Fibroblast of skin of right quadriceps (primary cell): ENCODE data around the gene TCOF1.

Experiments
- DNase-seq: peaks from one replicate; pipeline ENCODE4 v3.0.0-alpha.2; 2013

The TCOF1 gene, protein sequence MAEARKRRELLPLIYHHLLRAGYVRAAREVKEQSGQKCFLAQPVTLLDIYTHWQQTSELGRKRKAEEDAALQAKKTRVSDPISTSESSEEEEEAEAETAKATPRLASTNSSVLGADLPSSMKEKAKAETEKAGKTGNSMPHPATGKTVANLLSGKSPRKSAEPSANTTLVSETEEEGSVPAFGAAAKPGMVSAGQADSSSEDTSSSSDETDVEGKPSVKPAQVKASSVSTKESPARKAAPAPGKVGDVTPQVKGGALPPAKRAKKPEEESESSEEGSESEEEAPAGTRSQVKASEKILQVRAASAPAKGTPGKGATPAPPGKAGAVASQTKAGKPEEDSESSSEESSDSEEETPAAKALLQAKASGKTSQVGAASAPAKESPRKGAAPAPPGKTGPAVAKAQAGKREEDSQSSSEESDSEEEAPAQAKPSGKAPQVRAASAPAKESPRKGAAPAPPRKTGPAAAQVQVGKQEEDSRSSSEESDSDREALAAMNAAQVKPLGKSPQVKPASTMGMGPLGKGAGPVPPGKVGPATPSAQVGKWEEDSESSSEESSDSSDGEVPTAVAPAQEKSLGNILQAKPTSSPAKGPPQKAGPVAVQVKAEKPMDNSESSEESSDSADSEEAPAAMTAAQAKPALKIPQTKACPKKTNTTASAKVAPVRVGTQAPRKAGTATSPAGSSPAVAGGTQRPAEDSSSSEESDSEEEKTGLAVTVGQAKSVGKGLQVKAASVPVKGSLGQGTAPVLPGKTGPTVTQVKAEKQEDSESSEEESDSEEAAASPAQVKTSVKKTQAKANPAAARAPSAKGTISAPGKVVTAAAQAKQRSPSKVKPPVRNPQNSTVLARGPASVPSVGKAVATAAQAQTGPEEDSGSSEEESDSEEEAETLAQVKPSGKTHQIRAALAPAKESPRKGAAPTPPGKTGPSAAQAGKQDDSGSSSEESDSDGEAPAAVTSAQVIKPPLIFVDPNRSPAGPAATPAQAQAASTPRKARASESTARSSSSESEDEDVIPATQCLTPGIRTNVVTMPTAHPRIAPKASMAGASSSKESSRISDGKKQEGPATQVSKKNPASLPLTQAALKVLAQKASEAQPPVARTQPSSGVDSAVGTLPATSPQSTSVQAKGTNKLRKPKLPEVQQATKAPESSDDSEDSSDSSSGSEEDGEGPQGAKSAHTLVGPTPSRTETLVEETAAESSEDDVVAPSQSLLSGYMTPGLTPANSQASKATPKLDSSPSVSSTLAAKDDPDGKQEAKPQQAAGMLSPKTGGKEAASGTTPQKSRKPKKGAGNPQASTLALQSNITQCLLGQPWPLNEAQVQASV (N-terminal part only)

GRCh38 chr5:150357326-150358260 lies at the start of gene TCOF1:
Gene TCOF1 (plus strand): TSS chr5:150357697. CDS start chr5:150357747, 50 bp downstream.
- DNase-seq = peak; percentile 95

- no peak for DNase-seq
Measured at GRCh38 chr5:150309101-150309885, 48.2 kb upstream of the TCOF1 start.

DNA sequence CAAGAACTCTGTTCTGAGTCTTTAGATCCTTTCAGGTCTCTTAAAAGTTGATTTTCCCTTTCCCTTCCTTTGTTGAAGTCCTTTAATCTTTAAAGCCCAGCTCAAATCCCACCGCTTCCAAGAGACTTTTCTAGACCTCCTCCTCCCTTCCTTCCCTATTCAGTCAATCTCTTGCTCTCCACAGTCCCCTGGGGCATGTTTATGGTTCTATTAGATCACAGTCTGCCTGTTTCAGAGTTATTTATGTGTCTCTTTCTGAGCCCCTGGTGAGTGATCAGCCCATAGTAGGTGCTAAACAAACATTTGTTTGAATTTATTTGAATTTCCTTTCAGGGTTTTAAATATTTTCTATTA lies 47.6 kb upstream of the TCOF1 start:
- no peak for DNase-seq

DNA sequence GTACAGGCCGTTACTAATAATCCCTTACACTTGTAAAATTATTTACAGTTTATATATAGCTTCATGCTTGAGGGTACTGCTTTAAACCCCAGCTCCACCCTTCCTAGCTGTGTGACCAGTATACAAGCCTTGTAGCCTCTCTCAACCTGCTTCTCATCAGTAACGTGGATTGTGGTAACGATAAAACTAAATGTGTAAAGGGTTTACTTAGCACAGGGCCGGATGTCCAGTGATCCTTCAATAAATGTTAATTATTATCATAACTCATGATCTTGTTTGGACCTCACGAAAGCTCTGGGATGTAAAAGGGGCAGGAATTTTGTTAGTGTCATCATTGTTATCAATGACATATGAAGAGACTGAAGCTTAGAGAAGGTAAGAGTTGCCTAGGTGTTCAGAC lies 47.3 kb upstream of the TCOF1 start:
- DNase-seq = no peak

DNA sequence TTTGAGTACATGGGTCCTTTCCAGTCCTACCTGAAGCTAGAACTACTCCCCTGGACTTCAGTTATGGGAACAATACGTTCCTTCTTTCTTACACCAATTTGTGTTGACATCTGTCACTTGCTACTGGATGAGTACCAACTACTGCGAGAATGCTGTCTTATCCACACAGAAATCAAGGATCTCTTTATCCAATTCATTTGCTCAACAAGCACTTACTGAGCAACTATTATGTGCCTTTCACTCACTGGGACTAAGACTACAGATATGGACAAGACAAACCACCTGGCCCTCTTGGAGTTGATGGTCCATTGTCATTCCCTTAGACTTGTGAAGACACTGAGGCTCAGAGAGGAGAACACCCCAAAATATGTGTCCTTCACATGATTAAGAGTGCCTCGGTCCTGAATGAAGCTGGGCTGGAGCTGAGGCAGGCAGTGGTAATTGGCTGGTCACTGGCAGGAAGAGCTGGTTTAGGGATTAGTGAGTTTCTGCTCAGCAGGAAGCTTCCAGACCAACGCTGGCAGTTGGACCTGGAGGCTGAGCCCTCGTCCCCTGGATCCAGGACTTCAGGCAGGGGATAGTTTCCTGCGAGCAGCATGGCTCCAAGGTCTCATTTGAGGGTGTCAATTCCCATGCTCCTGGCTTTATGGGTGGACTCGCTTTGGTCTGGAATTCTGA lies 46.3 kb upstream of the TCOF1 start:
- DNase-seq = no peak

- DNase-seq = no peak
Measured at GRCh38 chr5:150312518-150312917, 45.0 kb upstream of the TCOF1 start.

DNA sequence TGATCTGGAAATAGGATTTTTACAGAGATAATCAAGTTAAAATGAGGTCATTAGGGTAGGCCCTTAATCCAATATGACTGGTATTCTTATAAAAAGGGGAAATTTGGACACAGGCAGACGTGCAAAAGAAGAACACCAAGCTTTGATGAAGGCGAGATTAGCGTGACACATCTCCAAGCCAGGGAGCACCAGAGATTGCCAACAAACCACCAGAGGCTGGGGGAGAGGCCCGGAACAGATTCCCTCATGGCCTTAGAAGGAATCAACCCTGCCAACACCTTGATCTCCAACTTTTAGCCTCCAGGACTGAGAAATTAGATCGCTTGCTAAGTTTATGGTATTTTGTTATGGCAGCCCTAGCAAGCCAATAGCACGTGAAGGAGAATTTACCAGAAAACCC lies 44.0 kb upstream of the TCOF1 start:
- DNase-seq = no peak

DNA sequence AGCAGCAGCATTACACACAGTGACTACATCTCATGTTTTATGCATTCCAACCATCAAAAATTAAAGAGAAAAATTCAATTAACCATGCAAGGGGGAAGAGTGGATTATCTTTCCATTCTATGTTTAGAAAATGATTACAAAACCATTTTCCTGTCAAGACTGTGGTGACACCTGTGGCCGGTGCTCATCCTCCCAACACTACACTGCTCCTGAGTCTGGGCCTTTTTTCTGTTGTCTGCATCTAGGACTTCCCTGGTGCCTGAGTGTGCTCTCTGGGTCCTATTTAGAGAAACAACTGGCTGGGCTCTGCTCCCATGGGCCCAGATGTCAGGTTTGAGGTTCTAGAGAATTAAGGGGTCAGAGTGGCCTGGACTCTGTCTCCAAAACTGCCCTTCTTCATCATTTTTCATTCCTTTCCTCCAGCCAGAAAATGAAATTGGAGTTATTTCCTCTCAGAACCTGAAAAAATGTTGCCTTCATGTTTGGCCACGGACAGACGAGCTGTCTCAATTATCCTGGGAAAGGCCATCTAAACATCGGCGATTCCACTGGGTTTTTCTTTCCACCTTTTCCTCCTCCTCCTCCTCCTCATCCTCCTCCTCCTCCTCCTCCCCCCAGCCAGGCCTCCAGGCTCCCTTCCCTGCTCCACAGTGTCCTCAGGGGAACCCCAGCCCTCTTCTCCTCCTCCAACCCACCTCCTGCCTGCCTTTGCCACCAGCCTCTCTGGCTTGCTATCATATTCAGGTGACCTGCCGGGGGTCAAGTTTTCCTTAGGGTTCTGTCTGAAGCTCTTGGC lies 43.4 kb upstream of the TCOF1 start:
- DNase-seq = no peak

- DNase-seq = no peak
Measured at GRCh38 chr5:150315245-150315644, 42.3 kb upstream of the TCOF1 start.

- DNase-seq = no peak
Measured at GRCh38 chr5:150316320-150316719, 41.2 kb upstream of the TCOF1 start.

GRCh38 chr5:150317048-150318003 lies 40.2 kb upstream of the TCOF1 start:
- peak; percentile 93 for DNase-seq

- no peak for DNase-seq
Measured at GRCh38 chr5:150318613-150319483, 38.6 kb upstream of the TCOF1 start.

DNA sequence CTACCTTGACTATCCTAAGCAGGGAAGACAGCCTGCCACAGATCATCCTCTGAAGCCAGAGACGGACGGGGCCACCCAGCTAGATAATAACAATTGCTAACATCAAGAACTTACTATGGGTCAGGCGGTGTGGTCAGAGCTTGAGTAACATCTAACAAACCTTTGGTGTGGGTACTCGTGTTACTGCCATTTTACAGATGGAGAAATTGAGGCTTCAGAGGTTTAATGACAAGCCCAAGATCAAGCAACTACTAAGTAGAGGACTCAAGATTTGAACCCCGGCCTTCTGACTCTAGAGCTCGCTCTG lies 38.1 kb upstream of the TCOF1 start:
- no peak for DNase-seq

GRCh38 chr5:150320044-150320613 lies 37.4 kb upstream of the TCOF1 start:
- peak; percentile 77 for DNase-seq

DNA sequence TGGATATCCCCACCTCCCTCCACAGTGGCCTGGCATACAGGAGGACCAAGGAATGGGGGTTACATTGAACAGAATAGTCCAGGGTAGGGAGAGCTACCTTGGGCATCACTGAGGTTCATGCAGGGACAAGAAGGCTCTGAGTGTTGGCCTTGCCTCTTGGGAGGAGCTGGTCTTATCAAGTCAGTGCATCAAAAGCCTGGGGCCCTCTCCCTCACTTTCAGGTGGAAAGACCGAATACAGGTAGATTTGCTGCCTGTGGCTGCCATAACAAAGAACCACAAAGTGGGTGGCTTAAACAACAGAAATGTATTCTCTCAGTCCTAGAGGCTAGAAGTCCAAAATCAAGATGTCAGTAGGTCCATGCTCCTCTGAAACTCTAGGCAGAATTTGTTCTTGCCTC lies 36.3 kb upstream of the TCOF1 start:
- DNase-seq = no peak

DNA sequence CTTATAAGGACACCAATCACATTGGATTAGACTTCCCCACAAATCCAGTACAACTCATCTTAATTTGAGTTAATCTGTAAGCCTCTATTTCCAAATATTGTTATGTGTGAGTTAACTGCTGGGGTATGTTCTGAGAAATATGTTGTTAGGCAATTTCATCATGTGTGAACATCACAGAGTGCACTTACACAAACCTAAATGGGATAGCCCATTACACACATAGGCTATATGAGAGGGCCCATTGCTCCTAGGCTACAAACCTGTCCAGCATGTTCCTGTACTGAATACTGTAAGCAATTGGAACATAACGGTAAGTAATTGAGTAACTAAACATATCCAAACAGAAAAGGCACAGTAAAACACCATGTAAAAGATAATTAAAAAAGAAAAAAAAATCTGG lies 35.7 kb upstream of the TCOF1 start:
- DNase-seq = no peak

GRCh38 chr5:150322202-150322601 lies 35.3 kb upstream of the TCOF1 start:
- DNase-seq = peak; percentile 42
